Liver (tissue), 9 donors: ENCODE data around the gene FAM20C. TPM values are rescaled to one million over a fixed set of nuclear protein-coding genes. Genes with fewer than 3 reads are reported as not detected.

Experiments used
- DNase-seq: peaks from one replicate; pipeline ENCODE4 v3.0.0-alpha.2; 2017; ENCODE audit warnings: low spot score
- H3K27ac ChIP-seq, 2 donors: one replicate each; pipeline ENCODE4 v1.7.0; 2013; ENCODE audit warnings: inconsistent platforms in 2 of 2, low read length in 2 of 2, control low read depth in 1 of 2, low read depth in 1 of 2, mild to moderate bottlenecking in 1 of 2
- H3K27me3 ChIP-seq, 4 donors: one replicate each; pipeline versions ENCODE4 v1.6.1 to v1.7.0; 2013; ENCODE audit warnings: low read length in 3 of 4, inconsistent platforms in 1 of 4, mild to moderate bottlenecking in 1 of 4, moderate library complexity in 1 of 4; ENCODE audit not compliant: control insufficient read depth in 4 of 4, insufficient read depth in 4 of 4
- H3K36me3 ChIP-seq, 4 donors: one replicate each; pipeline versions ENCODE4 v1.6.1 to v1.7.0; 2013; ENCODE audit warnings: low read length in 3 of 4, mild to moderate bottlenecking in 3 of 4, low read depth in 1 of 4, moderate library complexity in 1 of 4; ENCODE audit not compliant: control insufficient read depth in 4 of 4, insufficient read depth in 3 of 4
- H3K4me1 ChIP-seq, 4 donors: one replicate each; pipeline versions ENCODE4 v1.6.1 to v1.7.0; 2013; ENCODE audit warnings: low read length in 3 of 4, mild to moderate bottlenecking in 3 of 4, moderate library complexity in 1 of 4; ENCODE audit not compliant: control insufficient read depth in 4 of 4, insufficient read depth in 4 of 4
- H3K4me3 ChIP-seq, 3 donors: one replicate each; pipeline versions ENCODE4 v1.6.1 to v1.7.0; 2013; ENCODE audit warnings: low read length in 3 of 3, control low read depth in 1 of 3, low read depth in 1 of 3, mild to moderate bottlenecking in 1 of 3
- H3K9ac ChIP-seq, 2 donors: one replicate each; pipeline ENCODE4 v1.7.0; 2013; ENCODE audit warnings: low read length in 2 of 2, mild to moderate bottlenecking in 2 of 2, moderate library complexity in 2 of 2, control low read depth in 1 of 2, low read depth in 1 of 2
- H3K9me3 ChIP-seq, 4 donors: one replicate each; pipeline versions ENCODE4 v1.6.1 to v1.7.0; 2013; ENCODE audit warnings: low read length in 3 of 4; ENCODE audit not compliant: control insufficient read depth in 4 of 4
- ATF3 ChIP-seq: IDR thresholded peaks from 2 replicates; pipeline ENCODE4 v1.6.1; 2016; ENCODE audit warnings: antibody characterized with exemption
- EGR1 ChIP-seq, 2 donors: IDR thresholded peaks; 2 replicates each; pipeline ENCODE4 v1.6.1; 2016 to 2018; ENCODE audit warnings: antibody characterized with exemption in 2 of 2, low read depth in 2 of 2
- FOXA1 ChIP-seq: IDR thresholded peaks from 2 replicates; pipeline ENCODE4 v1.6.1; 2016; ENCODE audit warnings: antibody characterized with exemption
- FOXA2 ChIP-seq: IDR thresholded peaks from 2 replicates; pipeline ENCODE4 v1.6.1; 2016; ENCODE audit warnings: antibody characterized with exemption
- GABPA ChIP-seq, 2 donors: IDR thresholded peaks in 1 of 2; conservative IDR thresholded peaks in 1 of 2; 2 replicates each; pipeline ENCODE4 v1.6.1; 2016; ENCODE audit warnings: antibody characterized with exemption in 2 of 2, mild to moderate bottlenecking in 1 of 2, moderate library complexity in 1 of 2
- HNF4G ChIP-seq: IDR thresholded peaks from 2 replicates; pipeline ENCODE4 v1.6.1; 2016; ENCODE audit warnings: antibody characterized with exemption
- JUND ChIP-seq, 2 donors: IDR thresholded peaks; 2 replicates each; pipeline ENCODE4 v1.6.1; 2016; ENCODE audit warnings: antibody characterized with exemption in 2 of 2
- MAX ChIP-seq: IDR thresholded peaks from 2 replicates; pipeline ENCODE4 v1.6.1; 2016; ENCODE audit warnings: antibody characterized with exemption
- NR2F2 ChIP-seq: IDR thresholded peaks from 2 replicates; pipeline ENCODE4 v1.6.1; 2016; ENCODE audit warnings: antibody characterized with exemption
- RAD21 ChIP-seq, 2 donors: IDR thresholded peaks; 2 replicates each; pipeline ENCODE4 v1.6.1; 2016; ENCODE audit warnings: antibody characterized with exemption in 2 of 2, mild to moderate bottlenecking in 2 of 2
- REST ChIP-seq: IDR thresholded peaks from 2 replicates; pipeline ENCODE4 v1.6.1; 2016; ENCODE audit warnings: antibody characterized with exemption, mild to moderate bottlenecking
- RXRA ChIP-seq, 2 donors: IDR thresholded peaks; 2 replicates each; pipeline ENCODE4 v1.6.1; 2017 to 2018; ENCODE audit warnings: antibody characterized with exemption in 2 of 2, mild to moderate bottlenecking in 1 of 2
- SP1 ChIP-seq: IDR thresholded peaks from 2 replicates; pipeline ENCODE4 v1.6.1; 2018; ENCODE audit warnings: antibody characterized with exemption, mild to moderate bottlenecking
- YY1 ChIP-seq: IDR thresholded peaks from 2 replicates; pipeline ENCODE4 v1.6.1; 2016; ENCODE audit warnings: antibody characterized with exemption, mild to moderate bottlenecking
- WGBS: extraction: QIAGEN DNeasy Blood & Tissue Kit; methylation state at CpG from one replicate; pipeline ENCODE4 v1.1.7; 2013; 5-methylcytosine and 5-hydroxymethylcytosine counted together
- polyA plus RNA-seq, 2 donors: library from polyadenylated mRNA; stranded (reverse) in 1 of 2; unstranded in 1 of 2; fragments of 200-250 nt in 1 of 2; fragments of >200 nt in 1 of 2; fragmentation: Nextera tagmentation in 1 of 2; extraction: Ambion mirVana in 1 of 2; gene quantifications; one replicate each; pipeline versions ENCODE4 v1.2.1 to v1.2.3, GENCODE V29; 2013 to 2015
- total RNA-seq, 2 donors: library from RNA; depleted of rRNA; stranded (reverse); fragments of >200 nt; gene quantifications; one replicate each; pipeline ENCODE4 v1.2.3, GENCODE V29; 2014
- donor health status: healthy.
- donor health status: healthy.
- donor health status: healthy.
- donor health status: healthy.
- donor health status: healthy.

FAM20C gene
- total and polyA plus RNA-seq, 4 donors = 13.4 to 40.4 (median 31.5) TPM

- no peak for DNase-seq
These were observed 30.3 kb downstream of the FAM20C start for GRCh38 chr7:222716-223041.

GRCh38 chr7:223118-223800 is 30.9 kb downstream of the FAM20C start:
- Histone ChIP-seq H3K4me3 (no peak overlapping the region), H3K27me3 (no peaks in the 10 kb centered on the region), H3K9ac (no peak overlapping the region), H3K27ac (no peak overlapping the region), H3K36me3 (peaks cover 0 to 2% (median 0%) of the 10 kb centered on the region in 4 donors), H3K4me1 (peaks cover 10 to 33% (median 20%) of the 10 kb centered on the region in 4 donors), H3K9me3 (no peaks in the 10 kb centered on the region)
- WGBS = 93% methylated on average over 34 of the region's 34 CpGs
- DNase-seq = no peak
- TF ChIP-seq FOXA1 (no peak), SP1 (no peak), MAX (no peak), FOXA2 (no peak), RAD21 (IDR thresholded peaks at IDR 0.05) (no peak), ATF3 (no peak), NR2F2 (no peak), RXRA (IDR thresholded peaks at IDR 0.05) (no peak), JUND (IDR thresholded peaks at IDR 0.05) (no peak), REST (no peak), GABPA (IDR thresholded peaks at IDR 0.05 in 1 of 2, conservative IDR thresholded peaks at IDR 0.05 in 1 of 2) (no peak), EGR1 (IDR thresholded peaks at IDR 0.05; ENCODE audit: low read depth in 2 of 2) (no peak), YY1 (no peak), HNF4G (no peak)

More at GRCh38 chr7:222716-223041, 30.3 kb downstream of the FAM20C start:
- Histone ChIP-seq H3K4me1 (peaks cover 12 to 39% (median 25%) of the 10 kb centered on the region in 4 donors), H3K27ac (no peak overlapping the region), H3K9ac (no peak overlapping the region), H3K4me3 (no peak overlapping the region), H3K27me3 (no peaks in the 10 kb centered on the region), H3K9me3 (no peaks in the 10 kb centered on the region), H3K36me3 (peaks cover 0 to 2% (median 0%) of the 10 kb centered on the region in 4 donors)
- TF ChIP-seq RAD21 (IDR thresholded peaks at IDR 0.05) (no peak), REST (no peak), RXRA (IDR thresholded peaks at IDR 0.05) (no peak), EGR1 (IDR thresholded peaks at IDR 0.05; ENCODE audit: low read depth in 2 of 2) (no peak), SP1 (no peak), ATF3 (no peak), HNF4G (no peak), JUND (IDR thresholded peaks at IDR 0.05) (no peak), MAX (no peak)
- 89% methylated on average over 10 of the region's 10 CpGs for WGBS
